Nephron progenitor cell (in vitro differentiated cells): ENCODE results near the gene ANXA4.

Experiments
- DNase-seq: peaks from one replicate; pipeline ENCODE4 v3.0.0; 2021
- H3K27ac Mint-ChIP-seq: 2 replicates; pipeline ENCODE4 v1.8.0; 2021; ENCODE audit warnings: mild to moderate bottlenecking, moderate library complexity, mixed read lengths
- H3K27me3 Mint-ChIP-seq: 2 replicates; pipeline ENCODE4 v1.8.0; 2021; ENCODE audit warnings: mild to moderate bottlenecking, low read depth, mixed read lengths; ENCODE audit not compliant: poor library complexity
- H3K36me3 Mint-ChIP-seq: 2 replicates; pipeline ENCODE4 v1.8.0; 2021; ENCODE audit warnings: low read depth, mixed read lengths
- H3K4me1 Mint-ChIP-seq: 2 replicates; pipeline ENCODE4 v1.8.0; 2021; ENCODE audit warnings: mixed read lengths
- H3K4me3 Mint-ChIP-seq: 2 replicates; pipeline ENCODE4 v1.8.0; 2021; ENCODE audit warnings: mild to moderate bottlenecking, moderate library complexity, mixed read lengths
- H3K9me3 Mint-ChIP-seq: 2 replicates; pipeline ENCODE4 v1.8.0; 2021; ENCODE audit warnings: mild to moderate bottlenecking, moderate library complexity, mixed read lengths
- TF ChIP-seq, protein P1 (sequence below): fragments of 200-600 bp; sonication (generic); IDR thresholded peaks from 2 replicates; pipeline ENCODE4 v1.5.0; 2021; ENCODE audit warnings: antibody characterized with exemption

Gene ANXA4

DNA sequence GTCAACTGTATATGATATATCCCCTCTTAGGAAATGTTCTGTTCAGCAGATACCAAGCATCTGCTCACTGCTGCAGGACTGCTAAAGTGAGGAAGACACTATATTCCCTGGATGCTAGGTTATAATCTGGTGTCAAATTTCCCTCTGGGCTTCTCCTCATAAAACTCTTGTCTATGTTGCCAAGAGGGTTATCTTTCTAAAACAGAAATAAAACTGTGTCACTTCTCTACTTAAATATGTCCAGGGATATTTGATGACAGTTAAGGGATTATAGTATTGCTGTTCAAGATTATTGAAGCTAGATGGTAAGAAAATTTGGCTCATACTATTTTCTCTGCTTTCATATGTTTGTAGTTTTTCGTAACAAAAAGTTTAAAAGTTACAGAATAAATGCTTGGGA is 121.4 kb downstream of the ANXA4 start:
- peaks cover 33% of the 10 kb centered on the region for H3K36me3 Mint-ChIP-seq
- no peaks in the 10 kb centered on the region for H3K27me3 Mint-ChIP-seq
- no peaks in the 10 kb centered on the region for H3K9me3 Mint-ChIP-seq
- DNase-seq = no peak
- H3K4me1 Mint-ChIP-seq = no peaks in the 10 kb centered on the region
- no peak overlapping the region for H3K4me3 Mint-ChIP-seq
- TF ChIP-seq, protein P1, sequence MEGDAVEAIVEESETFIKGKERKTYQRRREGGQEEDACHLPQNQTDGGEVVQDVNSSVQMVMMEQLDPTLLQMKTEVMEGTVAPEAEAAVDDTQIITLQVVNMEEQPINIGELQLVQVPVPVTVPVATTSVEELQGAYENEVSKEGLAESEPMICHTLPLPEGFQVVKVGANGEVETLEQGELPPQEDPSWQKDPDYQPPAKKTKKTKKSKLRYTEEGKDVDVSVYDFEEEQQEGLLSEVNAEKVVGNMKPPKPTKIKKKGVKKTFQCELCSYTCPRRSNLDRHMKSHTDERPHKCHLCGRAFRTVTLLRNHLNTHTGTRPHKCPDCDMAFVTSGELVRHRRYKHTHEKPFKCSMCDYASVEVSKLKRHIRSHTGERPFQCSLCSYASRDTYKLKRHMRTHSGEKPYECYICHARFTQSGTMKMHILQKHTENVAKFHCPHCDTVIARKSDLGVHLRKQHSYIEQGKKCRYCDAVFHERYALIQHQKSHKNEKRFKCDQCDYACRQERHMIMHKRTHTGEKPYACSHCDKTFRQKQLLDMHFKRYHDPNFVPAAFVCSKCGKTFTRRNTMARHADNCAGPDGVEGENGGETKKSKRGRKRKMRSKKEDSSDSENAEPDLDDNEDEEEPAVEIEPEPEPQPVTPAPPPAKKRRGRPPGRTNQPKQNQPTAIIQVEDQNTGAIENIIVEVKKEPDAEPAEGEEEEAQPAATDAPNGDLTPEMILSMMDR = no peak
- H3K27ac Mint-ChIP-seq = no peak overlapping the region
